Measurements from ENCODE around the gene CLDND2. TPM values are rescaled to one million over a fixed set of nuclear protein-coding genes. Genes with fewer than 3 reads are reported as not detected.

The CLDND2 gene
- total and polyA plus RNA-seq, 10 of the 15 experiments (the other 5 are each of a cell fraction or from before 2014, with no cell fraction given): 0.24 to 7.1 (median 1.8) TPM; not detected in 1

- no peak for TF ChIP-seq ELK1 (IDR thresholded peaks at IDR 0.05; ENCODE audit: low read depth, low read length)
- no peak; the same call in 2 of the 3 replicates for TF ChIP-seq POU2F2 (IDR thresholded peaks at IDR 0.05; ENCODE audit: borderline replicate concordance, low read depth, low read length)
- no peak for TF ChIP-seq STAT1 (conservative IDR thresholded peaks at IDR 0.05)
- peak; percentile 5 for TF ChIP-seq SP1 (IDR thresholded peaks at IDR 0.05; ENCODE audit: low read depth, low read length)
- peak; percentile 37; the same call in 1 of the 2 replicates for TF ChIP-seq RAD51 (IDR thresholded peaks at IDR 0.05)
- TF ChIP-seq POLR2A (IDR thresholded peaks at IDR 0.05; ENCODE audit: low read depth, low read length): peak; percentile 61
- TF ChIP-seq PRDM15 (CRISPR knock-in tag; IDR thresholded peaks at IDR 0.05): no peak
- no peak for TF ChIP-seq ATF3 (IDR thresholded peaks at IDR 0.05; ENCODE audit: borderline replicate concordance, extremely low read depth, low read depth, low read length)
- TF ChIP-seq, protein P1, sequence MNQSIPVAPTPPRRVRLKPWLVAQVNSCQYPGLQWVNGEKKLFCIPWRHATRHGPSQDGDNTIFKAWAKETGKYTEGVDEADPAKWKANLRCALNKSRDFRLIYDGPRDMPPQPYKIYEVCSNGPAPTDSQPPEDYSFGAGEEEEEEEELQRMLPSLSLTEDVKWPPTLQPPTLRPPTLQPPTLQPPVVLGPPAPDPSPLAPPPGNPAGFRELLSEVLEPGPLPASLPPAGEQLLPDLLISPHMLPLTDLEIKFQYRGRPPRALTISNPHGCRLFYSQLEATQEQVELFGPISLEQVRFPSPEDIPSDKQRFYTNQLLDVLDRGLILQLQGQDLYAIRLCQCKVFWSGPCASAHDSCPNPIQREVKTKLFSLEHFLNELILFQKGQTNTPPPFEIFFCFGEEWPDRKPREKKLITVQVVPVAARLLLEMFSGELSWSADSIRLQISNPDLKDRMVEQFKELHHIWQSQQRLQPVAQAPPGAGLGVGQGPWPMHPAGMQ (IDR thresholded peaks at IDR 0.05; ENCODE audit: borderline replicate concordance): no peak
- no peak for TF ChIP-seq CBX5 (IDR thresholded peaks at IDR 0.05; ENCODE audit: low read depth)
- no peak for TF ChIP-seq FOS (IDR thresholded peaks at IDR 0.05; ENCODE audit: borderline replicate concordance, extremely low read depth, insufficient read length)
- TF ChIP-seq STAT3 (IDR thresholded peaks at IDR 0.05; ENCODE audit: low read depth, low read length): no peak
- TF ChIP-seq TCF12 (IDR thresholded peaks at IDR 0.05; ENCODE audit: low read depth, low read length): 0 out of 2 replicates have a peak, but pooled peaks have one; percentile 64
- no peak for TF ChIP-seq BRCA1 (IDR thresholded peaks at IDR 0.05; ENCODE audit: low read depth, low read length)
- TF ChIP-seq IKZF2 (IDR thresholded peaks at IDR 0.05): peak; percentile 81 to 84
- TF ChIP-seq RFX5 (IDR thresholded peaks at IDR 0.05; ENCODE audit: low read depth, low read length): no peak
- no peak for TF ChIP-seq EGR1 (IDR thresholded peaks at IDR 0.05; ENCODE audit: borderline replicate concordance in 1 of 2, low read depth in 2 of 2, low read length in 2 of 2)
- TF ChIP-seq MEF2B (IDR thresholded peaks at IDR 0.05; ENCODE audit: partially characterized antibody, poor library complexity, severe bottlenecking): peak; percentile 72
- peak; percentile 54; the same call in 1 of the 2 replicates for TF ChIP-seq PKNOX1 (IDR thresholded peaks at IDR 0.05)
- no peak for TF ChIP-seq E2F4 (IDR thresholded peaks at IDR 0.05; ENCODE audit: low read depth, low read length)
- TF ChIP-seq ZNF207 (IDR thresholded peaks at IDR 0.05; ENCODE audit: borderline replicate concordance): no peak
These were observed 4.1 kb upstream of the CLDND2 start, which contains the start of gene NKG7 (continued) for GRCh38 chr19:51372649-51373504.
